ENCODE data around the gene ADAMTSL3. TPM values are rescaled to one million over a fixed set of nuclear protein-coding genes. Genes with fewer than 3 reads are reported as not detected.

The ADAMTSL3 gene
- total and polyA plus RNA-seq, 2 of the 8 experiments (the other 6 are each of a cell fraction or from before 2014, with no cell fraction given), result 0.35 to 1.4 TPM

GRCh38 chr15:84082739-84083138, 428.8 kb downstream of the ADAMTSL3 start:
- H3K4me2 ChIP-seq (ENCODE audit: insufficient read depth in 1 of 2, low read depth in 2 of 2, low read length in 2 of 2), result no peak overlapping the region
- H2BK5ac ChIP-seq (ENCODE audit: low read depth, low read length), result no peak overlapping the region
- POLR2A ChIA-PET (ENCODE audit: partially characterized antibody), result no interaction called here
- DNase-seq (ENCODE audit: low read depth in 1 of 2, low spot score in 2 of 2) (no peak), FAIRE-seq (no peak)
- no peak overlapping the region for H3K14ac ChIP-seq (ENCODE audit: insufficient read length)
- H3K23ac ChIP-seq (ENCODE audit: insufficient read length), result no peak overlapping the region
- no peak overlapping the region for H2BK12ac ChIP-seq (ENCODE audit: low read depth, low read length)
- H3K4me1 ChIP-seq (replicated peaks in 1 of 4; ENCODE audit: control insufficient read depth in 3 of 4, insufficient read depth in 4 of 4, low read length in 3 of 4), result no peaks in the 10 kb centered on the region
- H4K5ac ChIP-seq (ENCODE audit: insufficient read length, low read depth, low read length), result no peak overlapping the region
- peaks cover 3 to 27% (median 13%) of the 10 kb centered on the region in 4 experiments for H3K27me3 ChIP-seq (replicated peaks in 1 of 4; ENCODE audit: control insufficient read depth in 3 of 4, extremely low read depth in 1 of 4, insufficient read depth in 3 of 4, low read length in 3 of 4)
- no peak overlapping the region for H3K27ac ChIP-seq (ENCODE audit: low read depth, low read length)
- H3K4me3 ChIP-seq (ENCODE audit: extremely low read depth in 1 of 4, insufficient read depth in 2 of 4, low read depth in 3 of 4, low read length in 4 of 4), result no peak overlapping the region
- no peak overlapping the region for H2AK5ac ChIP-seq (ENCODE audit: low read depth, low read length)
- H2BK15ac ChIP-seq (ENCODE audit: low read length), result no peak overlapping the region
- TF ChIP-seq SP4 (IDR thresholded peaks at IDR 0.05; ENCODE audit: low read length), result no peak
- no peak for TF ChIP-seq KDM5A (IDR thresholded peaks at IDR 0.05; ENCODE audit: low read length)
- no peak for TF ChIP-seq CREB1 (IDR thresholded peaks at IDR 0.05)
- TF ChIP-seq ATF3 (IDR thresholded peaks at IDR 0.05; ENCODE audit: insufficient read depth, low read depth, low read length), result no peak
- TF ChIP-seq FOSL1 (IDR thresholded peaks at IDR 0.05; ENCODE audit: insufficient read depth, low read depth, low read length), result no peak
- no peak for TF ChIP-seq SRF (IDR thresholded peaks at IDR 0.05; ENCODE audit: low read depth, low read length)
- TF ChIP-seq, protein P1, sequence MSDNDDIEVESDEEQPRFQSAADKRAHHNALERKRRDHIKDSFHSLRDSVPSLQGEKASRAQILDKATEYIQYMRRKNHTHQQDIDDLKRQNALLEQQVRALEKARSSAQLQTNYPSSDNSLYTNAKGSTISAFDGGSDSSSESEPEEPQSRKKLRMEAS (IDR thresholded peaks at IDR 0.05), result no peak
- no peaks in the 10 kb centered on the region for H3K79me1 ChIP-seq (ENCODE audit: low read depth, low read length)
- no peak overlapping the region for H2BK20ac ChIP-seq (ENCODE audit: low read length)
- no peak overlapping the region for H3K4ac ChIP-seq (replicated peaks; ENCODE audit: insufficient read length, low read depth, low read length)
- CTCF ChIA-PET (ENCODE audit: partially characterized antibody), result no interaction called here
- no peaks in the 10 kb centered on the region for H3K79me2 ChIP-seq (ENCODE audit: control insufficient read depth in 1 of 2, insufficient read depth in 2 of 2, low read length in 2 of 2)
- H3K23me2 ChIP-seq (ENCODE audit: low read depth, low read length), result peaks cover 4% of the 10 kb centered on the region; the same call in 1 of the 2 replicates
- H3K36me3 ChIP-seq (ENCODE audit: control insufficient read depth in 2 of 4, insufficient read depth in 4 of 4, low read length in 3 of 4), result no peaks in the 10 kb centered on the region
- H3K18ac ChIP-seq (ENCODE audit: extremely low read depth, low read length), result no peak overlapping the region
- no peaks in the 10 kb centered on the region for H4K20me1 ChIP-seq (replicated peaks in 1 of 2; ENCODE audit: control insufficient read depth in 1 of 2, insufficient read depth in 2 of 2, low read length in 2 of 2)
- no peak overlapping the region for H4K8ac ChIP-seq (ENCODE audit: extremely low read depth, insufficient read depth, low read length)
- 71% methylated on average over 2 of the region's 2 CpGs; no CpG with 5 or more reads in 1 of the 2 experiments for WGBS, 2 experiments (ENCODE audit: extremely low coverage in 1 of 2, insufficient coverage in 1 of 2, insufficient read length in 1 of 2, insufficient replicate concordance in 2 of 2, low coverage in 1 of 2, low lambda C conversion rate in 2 of 2, missing lambda C conversion rate in 1 of 2)
- H2BK120ac ChIP-seq (replicated peaks; ENCODE audit: low read depth, low read length), result no peak overlapping the region
- no peak overlapping the region for H3K9ac ChIP-seq (replicated peaks in 1 of 4; ENCODE audit: extremely low read depth in 1 of 4, low read depth in 3 of 4, low read length in 3 of 4)
- H3K9me3 ChIP-seq (ENCODE audit: insufficient read depth in 2 of 2, low read depth in 1 of 2, low read length in 1 of 2), result no peaks in the 10 kb centered on the region
- H3K56ac ChIP-seq (replicated peaks; ENCODE audit: insufficient read length, low read depth, low read length), result no peak overlapping the region
- H2AFZ ChIP-seq (ENCODE audit: low read length), result no peak overlapping the region
- no peak overlapping the region for H4K91ac ChIP-seq (replicated peaks; ENCODE audit: insufficient read length, low read length)
